ES-I3 (cell line): Measurements from ENCODE around the gene SND1.
A peak's percentile ranks its signal among the peaks of the same experiment; 100 is the strongest.

Experiments used
- H3K36me3 ChIP-seq: 2 replicates; pipeline ENCODE4 v1.6.1; 2013; ENCODE audit warnings: mild to moderate bottlenecking, low read length, control low read depth, moderate library complexity; ENCODE audit not compliant: insufficient read depth
- H3K4me1 ChIP-seq: 2 replicates; pipeline ENCODE4 v1.6.1; 2013; ENCODE audit warnings: mild to moderate bottlenecking, control low read depth, low read length; ENCODE audit not compliant: insufficient read depth
- H3K9ac ChIP-seq: 2 replicates; pipeline ENCODE4 v1.6.1; 2013; ENCODE audit warnings: low read depth, mild to moderate bottlenecking, low read length, moderate library complexity
- H3K9me3 ChIP-seq: 2 replicates; pipeline ENCODE4 v1.6.1; 2013; ENCODE audit warnings: mild to moderate bottlenecking, low read length, moderate library complexity; ENCODE audit not compliant: control insufficient read depth, insufficient read depth

The SND1 gene

DNA sequence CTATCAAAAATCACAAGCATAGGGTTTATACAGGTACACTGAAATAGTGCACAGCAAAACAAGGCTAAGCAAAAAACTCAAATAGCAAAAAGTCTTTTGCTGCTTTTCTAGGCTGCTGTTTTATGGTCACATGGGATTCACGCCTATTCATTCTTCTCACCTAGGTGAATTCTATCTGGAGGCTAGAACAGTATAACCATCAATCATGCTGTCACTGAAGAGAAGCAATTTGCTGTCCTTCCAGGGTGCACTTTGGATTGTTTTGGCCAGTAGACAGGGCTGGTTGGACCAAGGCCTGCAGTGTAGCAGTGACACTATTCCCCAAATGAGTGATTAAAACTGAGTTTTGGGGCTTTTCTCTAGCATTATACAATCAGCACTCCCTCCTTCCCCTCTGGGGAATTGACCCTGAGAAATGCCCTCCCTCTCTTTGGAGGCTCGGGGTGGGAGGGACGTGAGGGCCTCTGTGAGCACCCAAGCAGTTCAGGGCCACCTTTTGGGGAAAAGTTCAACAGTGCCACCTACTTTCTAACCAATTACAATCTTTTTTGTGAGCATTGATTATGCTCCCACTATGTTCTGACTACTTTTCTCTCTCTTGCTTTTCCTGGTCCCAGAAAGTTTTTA is 16.2 kb upstream of the SND1 start:
- no peak overlapping the region for H3K9ac ChIP-seq
- H3K9me3 ChIP-seq = no peaks in the 10 kb centered on the region
- no peaks in the 10 kb centered on the region for H3K36me3 ChIP-seq
- H3K4me1 ChIP-seq = no peaks in the 10 kb centered on the region; the same call in 1 of the 2 replicates

DNA sequence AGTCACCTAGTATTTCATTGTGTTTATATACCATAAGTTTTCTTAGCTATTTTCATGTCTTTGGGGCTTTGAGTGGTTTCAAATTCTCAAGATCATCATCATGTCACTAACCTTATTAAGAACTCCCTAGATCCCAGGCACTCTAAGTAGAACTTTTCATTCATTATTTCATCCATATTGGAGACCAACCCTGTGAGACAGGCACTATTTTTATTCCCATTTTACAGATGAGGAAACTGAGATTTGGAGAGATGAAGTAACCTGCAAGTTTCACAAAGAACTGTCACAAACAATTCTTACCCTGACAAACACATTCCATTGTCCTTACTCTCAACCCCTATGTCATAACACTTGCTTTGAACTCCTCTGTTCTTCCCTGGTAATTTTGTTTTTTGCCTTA is 13.8 kb upstream of the SND1 start:
- Histone ChIP-seq H3K9me3 (no peaks in the 10 kb centered on the region), H3K36me3 (no peaks in the 10 kb centered on the region), H3K9ac (no peak overlapping the region), H3K4me1 (0 out of 2 replicates have a peak, but pooled peaks cover 4% of the 10 kb centered on the region)

- H3K4me1 ChIP-seq = 0 out of 2 replicates have a peak, but pooled peaks cover 4% of the 10 kb centered on the region
- H3K36me3 ChIP-seq = no peaks in the 10 kb centered on the region
- no peak overlapping the region for H3K9ac ChIP-seq
- no peaks in the 10 kb centered on the region for H3K9me3 ChIP-seq
These were observed 7.5 kb upstream of the SND1 start for GRCh38 chr7:127644484-127644883.

DNA sequence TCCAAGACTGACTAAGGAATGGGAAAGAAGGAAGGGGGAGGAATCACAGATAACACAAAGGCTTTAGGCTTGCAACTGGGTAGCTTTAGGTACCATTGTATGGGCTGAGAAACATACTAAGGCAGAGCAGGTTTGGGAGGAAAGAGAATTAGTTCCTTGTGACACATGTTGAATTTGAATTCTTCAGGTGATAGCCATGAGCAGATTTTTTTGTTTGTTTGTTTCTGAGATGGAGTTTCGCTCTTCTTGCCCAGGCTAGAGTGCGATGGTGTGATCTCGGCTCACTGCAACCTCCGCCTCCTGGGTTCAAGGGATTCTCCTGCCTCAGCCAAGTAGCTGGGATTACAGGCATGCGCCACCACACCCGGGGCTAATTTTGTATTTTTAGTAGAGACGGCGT is 4.4 kb upstream of the SND1 start:
- H3K36me3 ChIP-seq = no peaks in the 10 kb centered on the region
- H3K9ac ChIP-seq = no peak overlapping the region
- H3K9me3 ChIP-seq = no peaks in the 10 kb centered on the region
- no peaks in the 10 kb centered on the region for H3K4me1 ChIP-seq

GRCh38 chr7:127648986-127649385 is 3.0 kb upstream of the SND1 start:
- no peaks in the 10 kb centered on the region for H3K36me3 ChIP-seq
- 0 out of 2 replicates have a peak, but pooled peaks cover 6% of the 10 kb centered on the region for H3K4me1 ChIP-seq
- no peak overlapping the region for H3K9ac ChIP-seq
- no peaks in the 10 kb centered on the region for H3K9me3 ChIP-seq

- Histone ChIP-seq H3K9ac (peak overlapping the region; percentile 73), H3K36me3 (no peaks in the 10 kb centered on the region), H3K9me3 (no peaks in the 10 kb centered on the region), H3K4me1 (peaks cover 23% of the 10 kb centered on the region)
These were observed 993 bp upstream of the SND1 start for GRCh38 chr7:127650847-127651555.

DNA sequence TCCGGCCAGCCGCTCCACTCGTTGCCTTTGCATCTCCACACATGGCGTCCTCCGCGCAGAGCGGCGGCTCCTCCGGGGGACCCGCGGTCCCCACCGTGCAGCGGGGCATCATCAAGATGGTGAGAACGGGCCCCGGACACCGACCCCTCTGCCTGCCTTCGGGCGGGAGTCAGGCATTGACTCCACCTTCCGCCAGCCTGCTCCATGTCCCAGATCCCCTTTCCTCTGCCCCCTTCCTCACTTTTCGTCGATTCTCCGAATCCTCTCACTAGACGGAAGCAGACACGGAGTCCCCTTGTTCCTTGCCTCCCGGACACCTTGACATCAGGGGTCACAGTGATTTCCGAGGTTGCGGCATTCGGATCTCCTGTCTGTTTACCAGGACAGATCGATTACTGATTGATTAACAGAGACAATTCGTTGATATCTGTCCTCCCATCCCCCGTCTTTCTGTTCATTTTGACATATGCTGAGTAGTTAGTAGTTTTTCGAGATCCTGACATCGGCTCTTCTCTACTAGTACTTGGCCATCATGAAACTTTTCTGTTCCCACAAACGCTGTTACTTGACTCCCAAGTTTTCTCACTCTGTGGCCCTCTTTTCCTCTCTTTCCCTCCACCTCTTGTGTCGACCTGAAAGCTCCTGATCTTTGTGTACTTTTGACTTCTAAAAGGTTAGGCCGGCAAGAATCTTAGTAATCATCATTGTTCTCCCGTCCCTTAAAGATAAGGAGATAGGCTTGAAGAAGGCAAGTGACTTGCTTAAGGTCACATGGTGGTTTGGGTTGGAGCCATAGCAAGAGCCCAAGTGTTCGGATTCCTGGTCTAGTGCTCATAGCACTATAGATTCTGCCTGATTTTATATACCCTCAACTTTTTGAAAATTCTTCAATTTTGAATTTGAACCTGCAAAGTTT is 597 bp downstream of the SND1 start:
- Histone ChIP-seq H3K9me3 (no peaks in the 10 kb centered on the region), H3K9ac (peak overlapping the region; percentile 90), H3K36me3 (no peaks in the 10 kb centered on the region), H3K4me1 (peaks cover 23% of the 10 kb centered on the region)

DNA sequence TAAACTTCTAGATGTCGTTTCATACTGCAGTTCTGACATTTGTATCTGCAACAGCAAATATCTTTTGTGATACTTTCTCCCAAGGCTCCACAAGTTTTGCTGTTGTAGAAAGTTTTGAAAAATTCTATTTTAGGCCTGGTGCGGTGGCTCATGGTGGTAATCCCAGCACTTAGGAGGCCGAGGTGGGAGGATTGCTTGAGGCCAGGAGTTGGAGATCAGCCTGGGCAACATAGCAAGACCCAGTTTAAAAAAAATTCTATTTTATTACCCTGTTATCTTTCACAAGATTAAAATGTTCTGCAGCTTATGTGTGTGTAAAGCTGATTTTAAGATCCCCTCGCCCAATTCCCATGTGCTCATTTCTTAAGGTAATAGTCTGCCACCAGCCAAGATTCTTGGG is 1.4 kb downstream of the SND1 start:
- no peaks in the 10 kb centered on the region for H3K36me3 ChIP-seq
- H3K9ac ChIP-seq = peak overlapping the region; percentile 90; the same call in 1 of the 2 replicates
- H3K9me3 ChIP-seq = no peaks in the 10 kb centered on the region
- peaks cover 23% of the 10 kb centered on the region for H3K4me1 ChIP-seq

GRCh38 chr7:127654404-127655394 is 2.7 kb downstream of the SND1 start:
- Histone ChIP-seq H3K36me3 (no peaks in the 10 kb centered on the region), H3K9me3 (no peaks in the 10 kb centered on the region), H3K4me1 (peaks cover 23% of the 10 kb centered on the region), H3K9ac (no peak overlapping the region)

DNA sequence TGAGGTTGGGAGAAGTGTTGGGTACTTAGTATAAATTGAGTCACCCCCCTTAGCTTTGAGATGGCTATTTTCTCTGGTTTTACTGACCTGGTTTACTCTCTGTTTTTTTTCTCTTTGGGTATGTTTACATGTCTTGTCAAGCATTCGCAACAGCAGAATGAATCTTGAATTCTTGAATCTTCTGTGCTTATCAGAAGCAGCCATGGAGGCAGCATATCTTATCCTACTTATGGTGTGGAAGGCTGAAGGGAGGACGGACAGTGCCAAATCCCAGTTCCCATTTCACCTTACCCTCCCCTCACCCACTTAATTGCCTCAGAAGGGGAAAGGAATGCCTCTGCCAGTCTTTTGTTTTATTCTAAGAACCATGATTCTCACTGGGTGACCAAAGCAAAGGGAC is 3.7 kb downstream of the SND1 start:
- Histone ChIP-seq H3K36me3 (no peaks in the 10 kb centered on the region), H3K4me1 (peaks cover 23% of the 10 kb centered on the region), H3K9me3 (no peaks in the 10 kb centered on the region), H3K9ac (no peak overlapping the region)

DNA sequence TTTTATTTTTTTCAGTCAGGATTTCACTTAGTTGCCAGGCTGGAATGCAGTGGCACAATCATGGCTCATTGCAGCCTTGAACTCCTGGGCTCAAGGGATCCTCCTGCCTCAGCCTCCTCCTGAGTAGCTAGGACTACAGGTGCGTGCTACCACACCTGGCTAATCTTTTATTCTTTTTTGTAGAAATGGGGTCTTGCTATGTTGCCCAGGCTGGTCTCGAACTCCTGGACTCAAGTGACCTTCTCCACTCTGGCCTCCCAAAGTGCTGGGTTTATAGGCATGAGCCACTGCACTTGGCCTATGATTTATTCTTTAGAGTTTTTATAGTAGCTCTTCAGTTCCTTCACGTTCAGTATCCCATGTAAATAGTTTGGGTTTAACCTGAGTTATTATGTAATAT is 5.5 kb downstream of the SND1 start:
- Histone ChIP-seq H3K9me3 (no peaks in the 10 kb centered on the region), H3K9ac (no peak overlapping the region), H3K36me3 (no peaks in the 10 kb centered on the region), H3K4me1 (peaks cover 28% of the 10 kb centered on the region)

GRCh38 chr7:127658970-127659630 is 7.1 kb downstream of the SND1 start:
- Histone ChIP-seq H3K4me1 (peaks cover 22% of the 10 kb centered on the region), H3K9me3 (no peaks in the 10 kb centered on the region), H3K36me3 (no peaks in the 10 kb centered on the region), H3K9ac (no peak overlapping the region)

- Histone ChIP-seq H3K9ac (no peak overlapping the region), H3K36me3 (no peaks in the 10 kb centered on the region), H3K9me3 (no peaks in the 10 kb centered on the region), H3K4me1 (peaks cover 24% of the 10 kb centered on the region)
These were observed 13.9 kb downstream of the SND1 start for GRCh38 chr7:127665922-127666321.
